ENCODE results near the gene CNTN4.

DNA sequence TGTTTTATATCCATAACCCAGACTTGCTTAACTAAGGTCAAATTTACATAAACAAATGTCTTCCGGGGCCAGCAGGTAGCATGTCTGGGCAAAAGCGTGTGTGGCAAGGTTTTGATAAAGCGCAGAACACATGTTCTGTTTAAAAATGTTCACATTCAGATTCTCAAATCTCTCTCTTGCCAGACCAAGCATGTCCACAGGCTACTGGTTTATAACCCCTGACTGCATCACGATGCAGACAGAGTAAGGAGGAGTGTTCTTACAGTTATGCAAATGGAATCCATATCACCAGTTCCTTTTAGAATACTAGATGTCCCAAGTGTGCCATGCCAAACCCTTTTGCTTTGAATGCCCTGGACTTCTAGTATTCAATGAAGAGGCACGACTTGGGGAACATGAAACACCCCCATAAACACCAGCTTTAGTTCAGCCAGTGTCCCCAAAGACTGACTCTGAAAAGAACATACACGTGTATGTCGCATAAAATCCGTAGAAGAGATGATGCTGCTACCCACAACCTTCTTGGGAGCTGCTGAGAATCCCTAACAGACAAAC, 412.0 kb downstream of the CNTN4 start:
- TF ChIP-seq, protein P1, sequence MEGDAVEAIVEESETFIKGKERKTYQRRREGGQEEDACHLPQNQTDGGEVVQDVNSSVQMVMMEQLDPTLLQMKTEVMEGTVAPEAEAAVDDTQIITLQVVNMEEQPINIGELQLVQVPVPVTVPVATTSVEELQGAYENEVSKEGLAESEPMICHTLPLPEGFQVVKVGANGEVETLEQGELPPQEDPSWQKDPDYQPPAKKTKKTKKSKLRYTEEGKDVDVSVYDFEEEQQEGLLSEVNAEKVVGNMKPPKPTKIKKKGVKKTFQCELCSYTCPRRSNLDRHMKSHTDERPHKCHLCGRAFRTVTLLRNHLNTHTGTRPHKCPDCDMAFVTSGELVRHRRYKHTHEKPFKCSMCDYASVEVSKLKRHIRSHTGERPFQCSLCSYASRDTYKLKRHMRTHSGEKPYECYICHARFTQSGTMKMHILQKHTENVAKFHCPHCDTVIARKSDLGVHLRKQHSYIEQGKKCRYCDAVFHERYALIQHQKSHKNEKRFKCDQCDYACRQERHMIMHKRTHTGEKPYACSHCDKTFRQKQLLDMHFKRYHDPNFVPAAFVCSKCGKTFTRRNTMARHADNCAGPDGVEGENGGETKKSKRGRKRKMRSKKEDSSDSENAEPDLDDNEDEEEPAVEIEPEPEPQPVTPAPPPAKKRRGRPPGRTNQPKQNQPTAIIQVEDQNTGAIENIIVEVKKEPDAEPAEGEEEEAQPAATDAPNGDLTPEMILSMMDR (conservative IDR thresholded peaks at IDR 0.05; ENCODE audit: low read depth in 2 of 2) = no peak
- TF ChIP-seq CREB1 (CRISPR knock-in tag; IDR thresholded peaks at IDR 0.05; ENCODE audit: low read depth) (no peak), ZNF114 (CRISPR knock-in tag; IDR thresholded peaks at IDR 0.05) (no peak), POLR2AphosphoS5 (IDR thresholded peaks at IDR 0.05; ENCODE audit: low read depth) (no peak), ZNF331 (CRISPR knock-in tag; IDR thresholded peaks at IDR 0.05; ENCODE audit: low read depth) (no peak)
- TF ChIP-seq, protein P2, sequence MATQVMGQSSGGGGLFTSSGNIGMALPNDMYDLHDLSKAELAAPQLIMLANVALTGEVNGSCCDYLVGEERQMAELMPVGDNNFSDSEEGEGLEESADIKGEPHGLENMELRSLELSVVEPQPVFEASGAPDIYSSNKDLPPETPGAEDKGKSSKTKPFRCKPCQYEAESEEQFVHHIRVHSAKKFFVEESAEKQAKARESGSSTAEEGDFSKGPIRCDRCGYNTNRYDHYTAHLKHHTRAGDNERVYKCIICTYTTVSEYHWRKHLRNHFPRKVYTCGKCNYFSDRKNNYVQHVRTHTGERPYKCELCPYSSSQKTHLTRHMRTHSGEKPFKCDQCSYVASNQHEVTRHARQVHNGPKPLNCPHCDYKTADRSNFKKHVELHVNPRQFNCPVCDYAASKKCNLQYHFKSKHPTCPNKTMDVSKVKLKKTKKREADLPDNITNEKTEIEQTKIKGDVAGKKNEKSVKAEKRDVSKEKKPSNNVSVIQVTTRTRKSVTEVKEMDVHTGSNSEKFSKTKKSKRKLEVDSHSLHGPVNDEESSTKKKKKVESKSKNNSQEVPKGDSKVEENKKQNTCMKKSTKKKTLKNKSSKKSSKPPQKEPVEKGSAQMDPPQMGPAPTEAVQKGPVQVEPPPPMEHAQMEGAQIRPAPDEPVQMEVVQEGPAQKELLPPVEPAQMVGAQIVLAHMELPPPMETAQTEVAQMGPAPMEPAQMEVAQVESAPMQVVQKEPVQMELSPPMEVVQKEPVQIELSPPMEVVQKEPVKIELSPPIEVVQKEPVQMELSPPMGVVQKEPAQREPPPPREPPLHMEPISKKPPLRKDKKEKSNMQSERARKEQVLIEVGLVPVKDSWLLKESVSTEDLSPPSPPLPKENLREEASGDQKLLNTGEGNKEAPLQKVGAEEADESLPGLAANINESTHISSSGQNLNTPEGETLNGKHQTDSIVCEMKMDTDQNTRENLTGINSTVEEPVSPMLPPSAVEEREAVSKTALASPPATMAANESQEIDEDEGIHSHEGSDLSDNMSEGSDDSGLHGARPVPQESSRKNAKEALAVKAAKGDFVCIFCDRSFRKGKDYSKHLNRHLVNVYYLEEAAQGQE (IDR thresholded peaks at IDR 0.05; ENCODE audit: unreplicated experiment) = no peak

Data from GM23338 (cell line).